H54 (cell line): ENCODE data around the gene MORF4L1.

Experiments used
- DNase-seq: peaks from one replicate; pipeline ENCODE4 v3.0.0; 2011; ENCODE audit warnings: low spot score, mixed read lengths; ENCODE audit not compliant: insufficient read length
- FAIRE-seq: peaks from 3 replicates; lab custom pipeline; 2011; peaks lifted over from hg19 to GRCh38; lab: Jason Lieb, UNC
- POLR2A ChIP-seq: IDR thresholded peaks from 2 replicates; pipeline ENCODE4 v1.6.1; 2011; ENCODE audit warnings: low read depth, mild to moderate bottlenecking, low read length

MORF4L1 gene

GRCh38 chr15:78933187-78933822, 60.6 kb downstream of the MORF4L1 start:
- no peak for DNase-seq
- FAIRE-seq = no peak
- no peak for TF ChIP-seq POLR2A

- FAIRE-seq (no peak), DNase-seq (no peak)
- TF ChIP-seq POLR2A = no peak
These were observed 61.3 kb downstream of the MORF4L1 start for GRCh38 chr15:78933823-78934654.

DNA sequence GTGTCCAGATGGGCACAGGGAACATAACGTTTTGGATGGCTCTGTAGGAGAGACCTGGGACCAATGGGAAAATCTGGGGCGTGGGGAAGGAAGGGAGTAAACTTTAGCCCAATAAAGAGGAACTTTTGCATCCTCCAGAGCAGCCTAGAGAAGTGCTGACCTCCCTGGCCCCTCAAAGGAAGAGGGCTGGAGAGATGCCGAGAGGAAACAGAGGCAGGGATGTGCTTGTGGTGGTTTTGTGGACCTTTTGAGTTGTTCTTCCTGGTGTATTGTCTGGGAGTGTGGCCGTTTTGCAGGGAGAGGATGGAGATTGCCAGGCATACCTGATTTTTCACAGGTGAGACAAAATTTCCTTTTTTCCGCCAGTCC, 61.9 kb downstream of the MORF4L1 start:
- FAIRE-seq (no peak), DNase-seq (no peak)
- TF ChIP-seq POLR2A = no peak

GRCh38 chr15:78937132-78937739, 64.5 kb downstream of the MORF4L1 start:
- TF ChIP-seq POLR2A = no peak
- no peak for DNase-seq
- no peak for FAIRE-seq

DNA sequence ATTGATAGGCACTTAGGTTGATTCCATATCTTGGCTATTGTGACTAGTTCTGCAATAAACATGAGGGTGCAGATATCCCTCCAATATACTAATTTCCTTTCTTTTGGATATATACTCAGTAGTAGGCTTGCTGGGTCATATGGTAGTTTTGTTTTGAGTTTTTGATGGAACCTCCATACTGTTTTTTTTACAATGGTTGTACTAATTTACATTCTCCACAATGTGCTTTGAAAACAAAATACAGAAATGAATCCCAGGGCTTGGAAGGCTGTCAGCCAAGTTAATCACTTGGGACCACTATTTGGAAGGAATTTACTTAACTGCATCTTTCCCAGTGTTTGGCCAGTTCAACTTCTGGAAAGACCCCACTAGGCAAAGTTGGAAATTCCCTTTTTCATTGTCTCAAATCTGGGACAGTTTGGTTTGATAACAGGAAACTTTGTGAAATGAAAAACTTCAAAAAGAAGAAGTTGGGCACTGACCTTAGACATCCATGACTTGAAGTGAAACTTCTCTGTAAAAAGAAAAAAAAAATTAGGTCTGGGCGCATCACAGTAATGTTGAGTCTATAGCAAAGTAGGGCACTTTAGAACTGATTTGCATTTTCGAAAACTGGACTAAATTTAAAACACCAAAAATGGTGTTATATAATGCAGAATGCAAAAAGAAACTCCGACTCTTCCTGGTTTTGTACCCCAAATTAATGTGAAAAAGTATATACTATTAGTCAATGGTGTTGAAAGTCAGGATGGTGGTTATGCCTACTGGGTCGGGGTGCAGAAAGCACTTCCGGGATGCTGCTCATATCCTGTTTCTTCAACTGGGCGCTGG, 66.2 kb downstream of the MORF4L1 start:
- TF ChIP-seq POLR2A = no peak
- DNase-seq = no peak
- no peak for FAIRE-seq

DNA sequence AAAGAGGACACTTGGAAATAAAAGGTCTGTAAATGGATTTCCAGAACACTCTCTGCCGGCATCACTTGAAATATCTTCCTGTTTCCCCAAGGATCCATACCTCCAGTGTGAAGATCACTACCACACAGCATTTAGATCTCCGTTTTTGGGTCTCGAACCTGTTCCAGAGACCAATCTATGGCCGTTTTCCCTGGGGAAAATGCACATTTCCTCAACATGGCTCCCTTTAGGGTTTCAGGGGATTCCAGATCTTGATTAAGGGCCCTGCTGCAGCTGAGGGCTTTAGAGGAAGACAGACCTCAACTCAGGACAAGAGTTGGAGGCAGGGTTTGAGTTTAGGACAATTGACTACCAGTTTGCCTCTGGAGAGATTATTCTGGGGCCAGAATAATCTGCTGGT, 70.1 kb downstream of the MORF4L1 start:
- TF ChIP-seq POLR2A = no peak
- DNase-seq = no peak
- no peak for FAIRE-seq

- no peak for TF ChIP-seq POLR2A
- DNase-seq (no peak), FAIRE-seq (no peak)
These were observed 71.0 kb downstream of the MORF4L1 start for GRCh38 chr15:78943692-78944091.

DNA sequence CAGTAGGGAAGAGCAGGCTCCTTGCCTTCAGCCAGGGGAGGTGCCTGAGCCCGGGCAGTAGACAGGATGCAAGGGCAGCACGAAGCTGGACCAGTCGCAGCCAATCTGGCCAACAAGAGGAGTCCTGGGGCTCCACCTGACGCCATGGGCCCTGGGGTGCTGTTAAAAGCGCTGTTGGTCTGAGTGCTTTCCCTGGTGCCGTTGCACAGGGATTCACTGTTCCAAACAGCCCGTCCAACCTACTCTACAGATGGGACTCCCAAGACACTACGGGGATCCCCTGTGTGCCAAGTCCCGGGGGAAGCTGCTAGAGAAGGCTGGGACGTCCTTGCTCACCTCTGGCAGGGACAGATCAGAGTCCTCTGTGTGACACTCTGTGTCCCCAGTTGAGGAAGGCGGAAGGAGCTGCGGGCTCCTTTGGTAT, 71.5 kb downstream of the MORF4L1 start:
- no peak for TF ChIP-seq POLR2A
- DNase-seq = no peak
- FAIRE-seq = no peak

- TF ChIP-seq POLR2A = no peak; the same call in 1 of the 2 replicates
- no peak for DNase-seq
- FAIRE-seq = no peak
These were observed 72.1 kb downstream of the MORF4L1 start, which contains the start of gene CTSH for GRCh38 chr15:78944669-78945407. Gene CTSH, minus strand, starts transcription at chr15:78945046. Its CDS starts 65 bp downstream, at chr15:78944981.

DNA sequence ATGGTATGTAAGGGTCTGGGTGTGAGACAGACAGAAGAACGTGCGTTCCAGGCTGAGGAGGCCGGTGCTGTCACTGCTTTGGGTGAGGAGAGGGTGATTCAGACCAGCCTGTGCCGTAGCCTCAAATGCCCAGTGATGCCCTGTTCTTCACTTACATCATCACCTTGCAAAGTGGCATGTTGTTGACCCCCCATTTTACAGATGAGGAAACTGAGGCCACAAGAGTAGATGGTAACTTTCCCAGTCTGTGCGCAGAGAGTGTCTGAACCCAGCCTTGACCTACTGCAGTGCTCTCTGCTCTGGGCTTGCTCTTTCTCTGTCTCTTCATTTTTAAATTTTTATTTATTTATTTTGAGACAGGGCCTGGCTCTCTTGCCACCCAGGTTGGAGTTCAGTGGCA, 73.8 kb downstream of the MORF4L1 start:
- no peak for DNase-seq
- FAIRE-seq = no peak
- TF ChIP-seq POLR2A = no peak

DNA sequence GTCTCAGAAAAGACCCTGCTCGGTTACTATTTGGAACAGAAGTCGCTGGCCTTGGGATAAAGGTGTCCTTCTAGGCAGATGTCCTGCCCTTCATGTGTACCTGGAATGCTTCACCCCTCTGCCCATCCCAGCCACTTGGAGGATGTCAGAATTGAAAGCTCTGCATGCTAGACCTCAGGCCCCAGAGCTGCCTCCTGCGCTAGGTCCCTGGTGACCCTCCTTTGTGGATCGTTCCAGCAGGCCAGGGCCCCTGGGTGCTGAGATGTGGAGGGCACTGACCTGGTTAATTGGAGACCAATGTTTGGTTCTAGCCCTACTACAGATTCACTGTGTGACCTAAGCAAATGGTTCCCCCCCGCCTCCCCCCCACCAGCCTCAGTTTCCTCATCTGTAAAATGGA, 74.8 kb downstream of the MORF4L1 start:
- DNase-seq = no peak
- no peak for FAIRE-seq
- TF ChIP-seq POLR2A = no peak
